HS-5 (cell line): Measurements from ENCODE around the gene ARF1.

ENCODE experiments used
- DNase-seq: peaks from one replicate; pipeline ENCODE4 v3.0.0-alpha.2; 2012; ENCODE audit warnings: low read depth

ARF1 gene

DNA sequence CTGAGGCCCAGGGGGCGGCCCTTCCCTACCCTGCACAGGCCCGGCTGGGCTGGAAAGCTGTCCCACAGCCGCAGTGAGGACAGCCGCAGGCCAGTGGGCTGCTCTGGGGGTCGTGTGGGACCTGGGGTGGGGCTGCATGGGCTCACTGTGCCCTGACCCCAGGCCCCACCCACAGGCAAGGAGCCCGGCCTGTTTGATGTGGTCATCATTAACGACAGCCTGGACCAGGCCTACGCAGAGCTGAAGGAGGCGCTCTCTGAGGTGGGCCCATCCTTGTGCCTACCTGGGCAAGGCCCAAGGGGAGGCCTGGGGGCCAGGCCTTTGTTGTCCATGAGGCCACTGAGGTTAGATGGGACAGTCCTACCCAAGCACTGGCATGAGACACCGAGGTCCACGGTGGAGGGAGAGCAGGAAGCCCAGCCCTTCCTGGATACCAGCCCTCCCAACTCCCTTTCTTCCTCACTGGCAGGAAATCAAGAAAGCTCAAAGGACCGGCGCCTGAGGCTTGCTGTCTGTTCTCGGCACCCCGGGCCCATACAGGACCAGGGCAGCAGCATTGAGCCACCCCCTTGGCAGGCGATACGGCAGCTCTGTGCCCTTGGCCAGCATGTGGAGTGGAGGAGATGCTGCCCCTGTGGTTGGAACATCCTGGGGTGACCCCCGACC is 65.8 kb downstream of the ARF1 start:
- no peak for DNase-seq
